HuH-7.5 (cell line): Measurements from ENCODE around the gene ST6GALNAC3.

ENCODE experiments used
- DNase-seq: peaks from one replicate; pipeline ENCODE4 v3.0.0; 2011; ENCODE audit warnings: low spot score

The ST6GALNAC3 gene

DNA sequence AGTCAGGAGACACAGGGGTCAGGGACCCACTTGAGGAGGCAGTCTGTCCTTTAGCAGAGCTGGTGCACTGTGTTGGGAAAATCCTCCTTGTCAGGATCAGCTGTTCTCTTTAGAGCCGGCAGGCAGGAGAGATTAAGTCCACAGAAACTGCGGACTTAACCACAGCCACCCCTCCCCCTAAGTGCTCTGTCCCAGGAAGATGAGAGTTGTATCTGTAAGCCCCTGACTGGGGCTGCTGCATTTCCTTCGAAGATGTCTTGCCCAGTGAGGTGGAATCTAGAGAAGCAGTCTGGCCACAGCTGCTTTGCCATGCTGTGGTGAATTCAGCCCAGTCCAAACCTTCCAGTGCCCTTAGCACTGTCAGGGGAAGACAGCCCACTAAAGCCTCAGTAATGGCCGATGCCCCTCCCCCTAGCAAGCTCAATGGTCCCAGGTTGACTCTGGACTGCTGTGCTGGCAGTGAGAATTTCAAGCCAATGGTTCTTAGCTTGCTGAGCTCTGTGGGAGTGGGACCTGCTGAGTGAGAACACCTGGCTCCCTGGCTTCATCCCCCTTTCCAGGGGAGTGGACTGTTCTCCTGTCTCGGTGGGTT is 172.8 kb downstream of the ST6GALNAC3 start:
- no peak for DNase-seq

DNA sequence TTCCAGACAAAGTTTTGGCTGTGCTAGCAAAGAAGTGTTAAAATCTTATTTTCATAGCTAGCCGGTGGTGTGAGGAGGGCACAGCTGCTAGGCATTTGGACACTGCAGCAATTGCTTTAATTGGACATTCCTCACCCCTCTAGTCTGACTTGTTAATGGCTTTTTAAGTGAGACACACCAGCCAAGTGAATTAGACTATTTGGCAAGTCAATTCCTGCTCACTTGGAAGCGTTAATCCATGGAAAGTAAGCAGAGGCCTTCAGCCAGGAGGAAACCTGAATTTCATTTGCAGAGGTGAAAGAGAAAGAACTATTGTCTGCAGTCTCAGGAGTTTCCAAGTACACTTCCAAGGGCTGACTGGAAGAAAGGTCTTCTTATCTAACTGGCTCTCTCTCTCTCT is 175.7 kb downstream of the ST6GALNAC3 start:
- DNase-seq = no peak

DNA sequence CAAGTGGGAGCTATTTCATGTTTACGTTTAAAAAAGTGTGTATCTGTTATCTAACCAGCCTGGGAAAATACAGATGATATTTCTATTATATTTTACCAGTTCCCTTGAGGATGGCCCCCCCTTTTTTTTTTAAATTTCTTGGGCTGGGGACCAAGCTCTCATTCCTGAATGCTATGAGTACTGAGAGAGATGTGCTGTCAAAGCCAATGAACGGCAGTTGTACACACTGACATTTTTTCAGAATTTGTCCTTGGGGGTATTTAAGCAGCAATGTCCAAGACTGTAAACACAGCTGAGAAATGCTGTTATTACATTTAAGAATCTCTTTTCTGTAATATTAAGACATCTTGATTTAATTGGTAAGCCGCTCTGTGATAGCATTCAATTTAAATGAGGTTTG is 177.9 kb downstream of the ST6GALNAC3 start:
- no peak for DNase-seq

DNA sequence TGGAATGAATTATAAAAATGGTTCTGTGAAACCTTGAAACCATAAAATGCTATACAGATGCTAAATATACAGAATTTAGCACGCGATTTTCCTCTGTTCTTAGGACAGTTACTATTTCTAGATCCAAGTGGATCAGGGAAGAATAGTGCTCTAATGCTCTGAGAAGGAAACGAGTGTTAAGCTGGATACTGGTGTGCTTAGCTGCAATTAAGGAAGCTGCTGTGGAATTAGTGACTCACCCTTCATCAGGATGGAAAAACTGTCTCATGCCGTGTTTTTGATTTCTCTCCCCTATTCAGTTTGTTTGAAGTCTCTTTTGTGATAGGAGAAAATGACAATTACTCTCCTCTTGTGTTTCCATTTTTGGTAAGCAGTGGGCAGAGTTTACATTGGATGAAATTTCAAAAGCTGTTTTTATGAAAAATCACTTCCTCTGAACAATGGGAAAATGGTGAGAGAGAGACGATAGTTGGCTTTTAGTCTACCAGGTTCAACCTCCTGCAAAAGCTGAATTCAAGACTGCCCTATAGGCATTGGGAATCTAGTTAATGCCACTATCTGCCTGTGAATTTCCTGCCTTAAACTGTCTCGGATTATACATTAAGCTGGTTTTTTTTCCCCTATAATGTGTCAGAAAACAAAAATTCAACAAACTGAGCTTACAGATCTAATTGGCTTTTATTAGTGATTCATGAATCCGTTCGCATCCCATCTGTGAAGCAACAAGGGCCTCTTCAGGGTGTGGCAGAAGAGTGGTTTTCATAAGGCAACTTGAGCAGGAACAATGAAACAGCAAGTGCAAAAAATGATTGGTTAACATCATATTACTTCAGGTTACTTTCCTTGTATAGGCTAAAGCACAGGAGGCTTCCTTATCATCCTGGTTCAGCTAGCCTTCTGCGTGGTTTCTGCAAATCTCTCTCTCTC is 179.8 kb downstream of the ST6GALNAC3 start:
- DNase-seq = no peak

DNA sequence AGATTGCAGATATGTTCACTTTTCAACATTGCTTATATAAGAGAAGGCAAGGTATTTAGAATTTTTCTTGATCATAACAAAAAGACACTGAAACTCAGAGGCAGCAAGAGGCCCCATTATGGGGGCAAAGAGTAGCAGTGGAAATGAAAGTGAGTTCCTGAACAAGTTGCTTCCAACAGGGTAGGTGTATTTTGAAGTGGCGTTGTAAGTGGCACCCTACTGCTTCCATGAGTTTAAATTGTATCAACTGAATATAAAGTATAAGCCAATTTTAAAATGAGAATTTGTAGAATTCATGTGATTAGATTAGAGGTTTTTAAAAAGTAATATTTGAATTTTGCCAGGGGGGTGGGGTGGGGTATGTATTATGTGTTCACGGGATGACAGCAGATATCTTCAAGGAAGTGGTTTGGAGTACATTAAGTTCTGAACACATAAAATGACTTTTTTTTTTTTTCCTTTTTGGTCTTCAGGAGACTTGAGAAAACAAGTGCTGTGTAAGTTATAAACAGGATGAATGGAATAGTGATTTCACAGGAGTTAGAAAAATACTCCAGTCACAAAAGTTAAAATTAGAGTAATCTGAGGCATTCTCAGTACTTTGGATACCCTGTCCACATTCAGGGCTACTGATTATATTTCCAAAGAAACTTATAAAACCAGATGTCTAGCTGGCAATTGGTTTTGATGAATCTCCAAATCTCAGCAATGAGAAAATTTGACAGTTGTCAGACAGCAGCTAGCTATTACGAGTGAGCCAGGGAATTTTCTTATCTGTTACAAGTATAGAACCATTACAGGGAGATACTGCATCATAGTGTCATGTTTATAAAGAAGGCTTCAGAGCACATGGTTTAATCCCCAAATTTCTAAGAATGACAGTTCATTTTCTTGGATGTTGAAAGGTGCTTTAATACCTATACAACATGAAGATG is 182.0 kb downstream of the ST6GALNAC3 start:
- DNase-seq = no peak

DNA sequence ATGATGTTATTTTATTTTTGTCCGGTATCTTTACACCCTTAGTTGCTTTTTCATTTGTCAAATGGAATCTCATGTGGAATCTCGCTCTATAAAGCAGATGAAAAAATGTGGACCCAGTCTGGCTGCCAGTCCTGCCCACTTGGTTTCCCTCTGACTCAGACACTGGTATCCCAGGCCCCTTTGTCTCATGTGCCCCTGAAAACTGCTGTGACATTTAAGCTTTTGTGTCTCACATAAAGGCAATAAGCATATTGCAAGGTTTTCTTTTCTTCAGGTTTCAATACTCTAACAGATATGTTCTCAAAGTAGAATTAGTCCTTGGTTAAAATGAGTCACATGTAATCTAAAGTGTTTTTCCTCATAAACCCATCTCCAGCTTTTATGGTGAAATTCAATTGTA is 183.3 kb downstream of the ST6GALNAC3 start:
- no peak for DNase-seq

DNA sequence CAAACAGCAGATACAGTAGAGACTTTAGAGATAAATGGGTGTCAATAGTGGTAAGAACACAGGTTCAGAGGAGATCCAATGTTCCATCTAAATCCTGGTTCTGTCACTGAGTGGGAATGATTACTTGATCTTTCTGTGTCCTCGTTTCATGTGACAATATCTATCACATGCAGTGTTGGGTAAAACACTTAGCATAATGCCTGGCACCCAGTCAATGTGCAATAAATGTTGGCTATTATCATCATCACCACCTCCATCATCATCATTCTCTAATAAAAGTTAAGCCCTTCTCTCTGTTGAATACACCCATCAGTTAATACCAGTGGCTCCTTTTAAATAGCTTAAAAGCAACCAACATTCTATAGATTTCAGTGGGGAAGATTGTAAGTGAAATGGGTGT is 184.7 kb downstream of the ST6GALNAC3 start:
- DNase-seq = no peak

DNA sequence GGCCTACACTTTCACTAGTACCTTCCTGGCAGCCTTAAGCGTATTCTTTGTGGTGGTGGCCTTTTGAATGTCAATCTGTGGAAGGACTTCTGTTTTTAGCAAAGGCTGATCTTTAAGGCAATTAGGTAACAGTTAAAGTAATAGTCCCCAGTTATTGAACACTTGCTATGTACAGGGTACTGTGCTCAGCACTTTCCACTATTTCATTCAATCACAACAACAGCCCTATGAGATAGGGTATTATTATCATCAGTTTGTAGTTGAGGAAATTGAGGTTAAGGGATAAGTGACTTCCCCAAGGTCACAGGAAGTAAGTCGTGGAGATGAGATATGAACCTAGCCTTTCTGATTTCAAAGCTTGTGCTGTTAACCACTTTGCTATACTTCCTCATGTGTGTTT is 185.7 kb downstream of the ST6GALNAC3 start:
- no peak for DNase-seq

DNA sequence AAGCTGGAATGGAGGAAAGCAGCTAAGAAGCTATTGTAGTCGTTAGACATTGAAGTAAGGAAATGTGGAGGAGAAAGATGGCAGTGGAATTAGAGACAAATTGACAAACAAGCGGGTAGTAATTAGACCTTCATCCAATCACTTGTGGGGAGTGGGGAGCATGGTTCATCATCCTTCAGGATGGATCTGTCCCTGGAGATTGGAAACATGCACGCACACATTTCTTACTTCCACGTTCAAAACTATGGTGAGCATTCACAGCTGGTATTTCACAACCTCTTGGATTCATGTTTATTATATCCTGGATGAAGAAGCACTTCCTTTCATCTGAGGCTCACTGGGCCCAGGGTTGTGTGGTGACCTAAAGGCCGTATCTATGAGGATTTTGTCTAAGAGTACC is 188.1 kb downstream of the ST6GALNAC3 start:
- DNase-seq = no peak

DNA sequence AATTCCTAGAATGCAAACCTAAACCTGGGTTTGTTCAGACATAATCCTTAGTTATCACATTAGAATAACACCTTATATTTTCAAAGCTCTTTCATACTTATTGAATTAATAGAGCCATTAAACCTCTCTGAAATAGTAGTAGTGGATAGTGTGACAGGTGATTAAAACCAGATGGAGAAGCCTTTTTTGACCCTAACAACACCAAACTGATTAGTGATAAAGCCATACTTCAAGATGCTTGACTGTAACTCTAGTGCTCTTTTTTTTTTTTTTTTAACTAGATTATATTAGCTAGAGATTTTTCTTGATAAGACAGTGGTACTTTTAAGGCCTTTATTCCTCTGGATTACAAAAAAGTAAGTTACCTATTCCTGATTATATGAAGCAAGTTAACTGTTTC is 190.1 kb downstream of the ST6GALNAC3 start:
- no peak for DNase-seq

DNA sequence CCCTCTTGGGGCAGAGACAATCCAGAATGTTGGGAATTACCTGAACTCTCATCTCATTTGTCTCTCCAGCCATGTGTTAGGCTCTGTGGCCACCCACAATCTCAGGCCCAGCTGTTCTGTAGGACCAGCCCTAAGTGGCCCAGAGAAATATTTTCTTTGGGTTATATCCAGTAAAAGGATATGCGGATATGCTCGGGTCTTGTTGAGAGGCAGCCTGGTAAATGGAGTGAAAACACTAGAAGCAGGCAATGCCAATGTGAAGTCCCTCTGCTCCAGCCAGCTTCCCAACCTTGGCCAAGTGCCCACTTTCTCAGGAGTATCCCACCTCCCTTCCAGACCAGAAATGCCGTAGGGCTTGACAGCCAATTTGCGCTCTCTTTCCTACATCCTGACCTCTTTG is 192.2 kb downstream of the ST6GALNAC3 start:
- DNase-seq = no peak

DNA sequence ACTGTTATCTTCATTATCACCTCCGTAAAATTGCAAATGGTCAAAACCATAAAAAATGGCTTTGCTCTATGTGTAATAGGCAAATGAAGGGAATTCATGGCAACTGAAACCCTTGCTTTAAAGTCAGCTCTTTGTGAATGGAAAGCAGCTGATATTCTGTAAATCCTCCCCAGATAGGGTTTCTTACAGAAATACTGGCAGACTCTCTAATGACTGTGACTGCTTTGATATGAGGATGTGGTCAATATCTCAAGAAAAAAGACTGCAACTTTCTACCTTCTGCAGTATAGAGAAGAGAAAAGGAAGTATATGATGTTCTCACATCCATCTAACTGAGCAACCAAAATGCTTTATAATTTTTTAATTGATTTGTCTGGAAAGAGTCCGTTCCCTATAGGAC is 193.1 kb downstream of the ST6GALNAC3 start:
- DNase-seq = no peak

DNA sequence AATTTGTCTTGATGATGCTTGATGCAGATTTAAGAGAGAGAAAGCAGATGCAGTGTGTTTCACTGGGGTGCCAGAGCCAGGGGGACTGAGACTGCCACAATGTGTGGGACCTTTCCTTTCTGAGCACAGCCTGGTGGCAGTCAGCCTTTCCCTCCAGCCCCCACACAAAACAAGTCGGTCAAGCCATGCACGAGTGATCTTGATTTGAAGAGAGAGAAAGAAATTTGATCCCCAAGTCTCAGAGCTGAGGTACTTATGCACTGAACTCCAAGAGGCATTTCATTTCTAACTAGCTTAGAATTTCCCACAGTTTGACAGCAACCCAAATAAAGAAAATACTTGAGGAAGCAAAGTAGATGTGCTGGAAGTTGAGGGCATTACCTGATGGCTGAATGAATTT is 193.8 kb downstream of the ST6GALNAC3 start:
- no peak for DNase-seq

DNA sequence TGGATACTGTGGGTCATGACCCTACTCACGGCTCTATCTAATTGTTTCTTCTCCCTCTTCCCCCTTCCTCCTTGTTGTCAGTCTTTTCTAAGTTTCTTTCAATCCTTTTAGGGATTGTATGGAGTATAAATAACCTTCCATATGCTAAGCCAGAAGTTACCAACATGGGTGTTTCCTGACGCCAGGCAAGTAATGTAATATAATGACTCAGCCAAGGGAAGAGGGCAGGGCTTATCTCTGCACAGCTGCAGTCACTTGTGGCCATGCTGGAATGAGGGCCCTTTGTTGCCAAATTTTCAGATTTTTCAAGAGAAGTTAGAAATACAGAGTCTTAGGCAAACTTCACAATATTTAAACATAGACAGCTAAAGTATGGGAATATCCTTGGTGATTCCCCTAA is 194.6 kb downstream of the ST6GALNAC3 start:
- DNase-seq = no peak

DNA sequence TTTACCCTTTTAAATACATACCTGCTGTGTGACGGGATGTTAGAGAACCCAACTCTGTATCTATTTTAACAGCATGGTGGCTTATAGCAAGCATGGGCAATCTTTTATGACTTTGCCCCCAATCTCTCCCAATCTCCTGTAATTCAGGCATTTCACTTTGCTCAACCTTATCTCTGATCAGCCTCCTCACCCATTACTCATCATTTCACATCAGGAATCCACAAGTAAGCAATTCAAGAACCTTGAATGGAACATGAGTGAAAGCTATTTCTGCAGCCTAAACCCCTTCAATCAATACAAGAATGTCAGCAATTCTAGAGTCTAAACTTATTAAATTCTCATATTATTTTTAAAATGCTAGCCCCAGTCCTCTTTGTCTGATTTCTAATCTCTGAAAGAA is 199.8 kb downstream of the ST6GALNAC3 start:
- no peak for DNase-seq

DNA sequence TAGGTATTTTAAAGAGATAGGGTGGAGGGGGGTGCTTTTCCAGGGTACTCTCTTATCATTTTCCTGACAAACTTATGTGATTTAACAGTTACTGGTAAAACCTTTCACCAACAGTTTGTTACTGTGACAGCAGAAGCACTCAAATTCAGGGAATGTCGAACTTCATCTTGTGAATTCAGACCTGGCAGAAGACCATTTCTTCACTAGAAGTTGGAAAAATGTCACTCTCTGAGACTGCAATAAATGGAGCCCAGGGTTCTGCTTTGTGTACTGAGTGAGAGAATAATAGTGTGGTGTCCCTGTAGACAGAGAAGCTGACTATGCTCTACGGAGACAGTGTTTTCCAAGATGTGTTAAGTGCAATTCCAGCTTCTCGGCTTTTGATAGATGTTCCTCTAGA is 200.2 kb downstream of the ST6GALNAC3 start:
- no peak for DNase-seq

DNA sequence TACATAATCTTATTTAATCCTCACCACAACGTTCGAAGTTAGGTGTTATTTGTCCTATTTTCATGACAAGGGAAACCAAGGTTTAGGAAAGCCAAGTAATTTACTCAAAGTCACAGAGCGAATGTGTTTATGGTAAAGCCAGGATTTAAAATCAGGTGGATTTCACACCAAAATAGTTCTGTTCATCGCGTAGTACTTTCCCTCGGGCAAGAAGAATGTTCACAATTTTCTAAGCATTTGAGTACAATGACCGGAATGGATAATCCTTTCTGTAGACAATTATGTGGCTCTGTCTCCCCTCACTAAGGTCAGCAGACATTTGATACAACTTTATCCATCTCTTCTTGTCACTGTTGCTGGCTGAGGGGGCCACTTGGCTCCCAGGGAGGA is 204.2 kb downstream of the ST6GALNAC3 start:
- DNase-seq = no peak

DNA sequence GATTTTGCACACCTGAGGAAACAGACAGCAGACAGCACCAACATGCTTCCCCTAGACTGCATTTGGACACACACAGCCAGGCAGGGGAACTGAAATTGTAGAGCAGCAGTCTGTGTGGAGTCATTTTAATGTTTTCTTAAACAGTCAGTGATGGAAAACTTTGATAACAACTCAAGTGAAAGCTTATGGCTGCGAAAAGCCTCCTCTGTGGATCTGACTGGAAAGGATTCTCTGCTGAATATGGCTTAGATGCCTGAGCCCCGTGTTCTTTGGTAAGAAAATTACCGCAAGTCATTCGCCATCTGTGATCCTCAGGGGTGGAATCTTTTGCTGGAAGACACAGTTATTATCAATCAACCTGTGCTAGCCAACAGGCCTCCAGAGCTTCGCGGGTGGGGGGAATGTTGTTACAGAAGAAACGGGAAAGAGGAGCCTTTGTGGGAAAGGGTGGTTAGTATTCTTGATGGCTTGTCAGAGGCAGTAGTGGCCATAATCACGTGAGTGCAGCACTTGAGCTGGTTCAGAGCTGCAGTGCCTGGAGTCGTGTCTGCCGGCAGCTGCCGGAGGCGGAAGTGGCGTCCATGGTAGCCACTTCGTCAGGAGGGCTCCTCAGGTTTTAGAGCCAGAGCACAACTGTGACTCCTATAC is 204.7 kb downstream of the ST6GALNAC3 start:
- no peak for DNase-seq

DNA sequence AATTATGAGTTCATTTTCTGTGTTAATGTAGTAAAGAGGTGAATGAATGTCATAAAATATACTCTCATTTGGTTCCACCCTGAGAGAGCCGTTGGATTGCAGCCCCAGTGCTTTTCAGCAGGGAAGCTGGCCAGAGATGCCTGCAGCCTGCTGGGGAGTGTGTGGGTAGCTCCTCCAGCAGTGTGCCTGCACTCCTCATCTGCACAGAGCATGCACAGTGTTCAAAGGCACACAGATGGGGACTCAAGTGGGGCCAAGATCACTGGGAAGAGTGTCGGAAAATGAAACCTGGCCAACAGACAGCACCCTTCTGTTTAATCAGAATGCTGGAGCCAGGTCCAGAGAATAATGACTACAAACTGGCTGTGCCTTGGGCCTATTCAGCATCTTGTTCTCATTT is 206.8 kb downstream of the ST6GALNAC3 start:
- no peak for DNase-seq

DNA sequence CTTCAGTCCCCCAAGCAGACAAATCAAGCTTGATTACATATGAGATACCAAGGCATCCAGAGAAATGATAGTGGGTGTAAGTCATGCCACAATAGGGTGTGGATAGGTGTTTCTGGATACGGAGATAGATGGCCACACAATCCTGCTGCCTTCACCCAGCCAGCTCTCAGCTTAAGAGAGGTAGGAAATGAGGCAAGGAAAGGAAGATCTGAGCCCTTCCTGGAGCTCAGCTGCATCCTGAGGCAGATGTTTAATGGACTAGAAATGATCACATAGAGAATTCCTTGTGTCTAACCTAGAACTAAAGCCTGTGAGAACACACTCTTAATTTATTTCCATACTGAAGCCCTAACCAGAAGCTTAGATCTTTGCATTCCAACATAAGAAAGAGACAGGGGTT is 210.3 kb downstream of the ST6GALNAC3 start:
- DNase-seq = no peak

DNA sequence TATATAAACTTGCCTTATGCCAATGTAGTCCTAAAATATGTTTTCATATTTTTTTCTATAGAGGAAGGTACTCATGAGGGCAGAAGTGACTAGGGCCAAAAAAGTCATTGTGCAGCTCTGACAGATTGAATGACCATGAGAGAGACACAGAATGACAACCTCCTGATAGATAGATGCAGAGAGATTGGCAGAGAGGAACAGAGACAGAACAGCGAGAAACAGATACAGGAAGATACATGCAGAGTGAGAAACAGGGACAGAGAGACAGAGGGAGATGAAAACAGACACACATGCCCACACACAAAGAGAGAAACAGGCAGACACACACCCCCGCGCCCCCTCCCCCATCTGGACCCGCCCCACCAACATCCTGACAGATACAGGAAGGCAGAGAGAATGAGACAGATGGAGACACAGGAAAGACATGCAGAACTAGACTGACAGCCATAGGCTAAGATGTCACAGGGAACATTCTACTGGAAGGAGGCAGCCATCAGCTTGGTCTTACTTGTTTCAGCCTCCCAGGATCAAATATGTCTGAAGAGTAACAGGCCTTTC is 211.1 kb downstream of the ST6GALNAC3 start:
- no peak for DNase-seq

DNA sequence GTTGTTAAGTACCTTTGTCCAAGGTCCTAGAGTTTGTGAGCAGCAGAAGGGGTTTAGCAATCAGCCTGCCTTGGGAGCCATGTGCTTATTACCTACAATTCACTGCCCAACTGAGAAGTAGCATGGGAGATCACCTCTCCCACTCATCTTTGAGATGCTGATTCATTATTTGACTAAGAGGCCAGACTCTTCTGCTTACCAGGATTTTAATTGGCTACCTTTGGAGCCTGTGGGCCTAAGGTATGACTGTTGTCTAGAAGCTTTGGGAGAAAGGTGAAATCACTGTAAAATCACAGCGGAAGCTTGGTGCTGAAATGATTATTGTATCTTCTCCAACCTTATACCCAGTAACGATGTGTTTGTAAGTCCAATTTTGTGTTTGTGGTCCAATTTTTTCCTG is 213.4 kb downstream of the ST6GALNAC3 start:
- DNase-seq = no peak
